B cell (primary cell): ENCODE results near the gene COL10A1.

Experiments used
- CTCF ChIP-seq: fragments of 200-600 bp; IDR thresholded peaks from one replicate; pipeline ENCODE4 v1.8.0; 2022; ENCODE audit warnings: antibody characterized with exemption, mild to moderate bottlenecking
- EZH2 ChIP-seq: IDR thresholded peaks from 2 replicates; pipeline ENCODE4 v1.6.1; 2012; ENCODE audit warnings: borderline replicate concordance, low read depth, mild to moderate bottlenecking, moderate library complexity, low read length; ENCODE audit not compliant: insufficient read depth, poor library complexity, severe bottlenecking

GRCh38 chr6:116072368-116072767, 53.6 kb downstream of the COL10A1 start:
- TF ChIP-seq CTCF (no peak), EZH2 (no peak)
